Forelimb muscle (tissue), 1 donor: Measurements from ENCODE around the gene STT3A. TPM values are rescaled to one million over a fixed set of nuclear protein-coding genes. Genes with fewer than 3 reads are reported as not detected.

Source experiments
- DNase-seq: peaks from one replicate; pipeline ENCODE4 v3.0.0-alpha.2; 2013; ENCODE audit warnings: low read depth
- polyA plus RNA-seq: library from polyadenylated mRNA; unstranded; fragments of 120-200 nt; gene quantifications from one replicate; pipeline ENCODE4 v1.2.1, GENCODE V29; 2013; ENCODE audit not compliant: insufficient read length

The STT3A gene
- polyA plus RNA-seq, 1 donor, result 110 TPM

DNA sequence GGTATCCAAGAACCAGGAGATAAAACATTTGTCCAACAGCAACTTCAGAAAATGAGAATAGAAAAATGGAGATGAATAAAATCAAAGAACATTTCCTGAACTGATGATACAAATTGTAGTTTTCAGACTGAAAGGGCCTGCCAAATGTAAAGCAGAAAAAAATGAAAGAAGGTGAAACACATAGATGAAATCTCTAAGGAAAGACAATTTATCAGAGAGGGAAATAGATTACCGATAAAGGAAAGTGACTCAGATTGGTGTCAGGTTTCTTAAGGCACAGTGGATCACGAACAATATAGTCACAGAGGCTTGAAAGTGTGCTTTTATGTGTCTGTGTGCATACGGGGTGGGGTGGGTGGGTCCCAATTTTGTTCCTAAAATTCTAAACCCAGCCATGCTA is 4.1 kb upstream of the STT3A start:
- DNase-seq, result no peak

DNA sequence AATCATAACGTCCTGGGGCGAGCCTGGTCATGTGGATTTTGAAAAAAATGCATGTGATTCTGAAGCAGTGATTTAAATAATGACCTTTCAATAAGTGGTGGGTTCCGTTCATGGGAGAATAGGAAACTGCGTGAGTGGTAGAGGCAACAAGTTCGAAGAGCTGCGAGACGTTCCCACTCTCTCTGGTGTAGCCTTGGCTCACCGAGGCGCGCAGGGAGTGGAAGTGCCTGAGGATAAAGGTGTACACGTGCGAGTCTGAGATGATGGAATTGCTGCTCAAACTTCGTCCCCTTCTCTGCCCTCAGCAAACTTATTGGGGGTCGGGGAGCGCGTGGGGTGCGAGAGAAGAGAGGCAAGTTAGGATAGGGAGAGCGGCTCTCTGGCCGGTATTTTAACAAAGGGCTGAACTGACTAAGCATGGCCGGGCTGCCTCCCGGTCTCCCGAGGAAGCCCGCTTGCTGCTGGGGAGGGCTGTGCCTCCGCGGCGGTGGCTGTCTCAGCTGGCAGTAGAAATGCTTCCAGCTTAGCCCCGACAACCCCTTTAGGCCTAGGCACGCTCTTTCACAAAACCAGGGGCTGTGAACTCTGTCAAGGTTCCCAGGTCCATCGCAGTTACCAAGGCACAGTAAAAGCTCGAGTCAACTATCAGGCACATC is 875 bp upstream of the STT3A start:
- no peak for DNase-seq

DNA sequence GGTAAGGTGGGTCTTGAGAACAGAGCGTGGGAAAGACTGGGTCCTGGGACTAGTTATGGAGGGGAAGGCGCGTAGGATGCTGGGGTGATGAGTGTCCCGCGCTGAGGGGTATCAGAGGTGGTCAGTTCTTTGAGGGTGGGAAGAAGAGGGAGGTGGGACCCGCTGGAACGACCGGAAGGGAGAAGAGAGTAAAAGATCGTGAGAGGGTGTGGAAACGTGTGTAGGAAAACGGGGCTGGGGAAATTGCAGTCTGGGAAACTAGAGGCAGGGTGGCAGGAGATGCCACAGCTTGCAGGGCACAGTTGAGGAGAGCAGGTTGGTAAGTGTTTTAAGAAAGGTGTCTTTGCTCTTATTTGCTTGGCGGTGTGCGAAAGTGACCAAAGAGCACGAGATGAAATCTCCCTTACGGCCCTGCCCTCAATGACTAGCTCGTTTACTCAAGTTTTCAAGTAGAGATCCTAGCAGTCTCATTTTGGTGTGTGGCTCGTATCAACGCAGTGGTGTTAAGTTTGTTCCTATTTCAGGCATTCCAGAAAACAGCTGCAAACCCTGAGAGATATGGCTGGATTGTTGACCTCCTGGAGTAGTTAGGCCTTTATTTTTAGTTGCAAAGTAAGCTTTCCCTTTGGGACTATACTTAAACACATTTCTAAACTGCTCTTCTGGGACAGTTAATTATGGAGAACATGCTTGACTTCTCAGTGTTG is 615 bp downstream of the STT3A start:
- no peak for DNase-seq

DNA sequence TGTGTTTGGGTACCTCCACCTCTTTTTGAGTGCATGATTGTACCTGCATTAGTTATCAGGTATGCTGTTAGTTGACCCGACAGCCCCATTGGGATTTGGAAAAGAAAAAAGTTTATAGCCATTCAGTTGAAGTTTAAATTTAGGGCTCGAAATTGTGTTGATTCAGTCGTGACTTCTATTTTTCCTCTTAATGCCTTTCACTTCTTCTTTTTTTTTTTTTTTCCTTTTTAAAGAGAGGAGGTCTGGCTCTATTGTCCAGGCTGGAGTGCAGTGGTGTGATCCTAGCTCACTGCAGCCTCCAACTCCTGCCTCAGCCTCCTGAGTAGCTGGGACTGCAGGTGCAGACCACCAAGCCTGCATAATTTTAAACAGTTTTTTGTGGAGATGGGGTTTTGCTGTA is 2.3 kb downstream of the STT3A start:
- no peak for DNase-seq

DNA sequence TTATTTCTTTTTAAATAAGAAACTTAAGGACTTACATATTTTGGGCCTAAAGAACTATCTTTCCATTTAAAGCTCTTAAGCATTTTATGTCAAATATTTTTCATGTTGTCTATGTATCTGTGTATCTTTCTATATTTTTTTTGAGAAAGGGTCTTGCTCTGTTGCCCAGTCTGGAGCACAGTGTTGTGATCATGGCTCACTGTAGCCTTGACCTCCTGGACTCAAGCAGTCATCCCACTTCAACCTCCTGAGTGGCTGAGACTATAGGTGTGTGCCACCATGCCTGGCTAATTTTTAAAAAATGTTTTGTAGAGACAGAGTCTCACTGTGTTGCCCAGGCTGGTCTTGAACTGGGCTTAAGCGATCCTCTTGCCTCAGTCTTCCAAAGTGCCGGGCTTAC is 8.0 kb downstream of the STT3A start:
- no peak for DNase-seq

DNA sequence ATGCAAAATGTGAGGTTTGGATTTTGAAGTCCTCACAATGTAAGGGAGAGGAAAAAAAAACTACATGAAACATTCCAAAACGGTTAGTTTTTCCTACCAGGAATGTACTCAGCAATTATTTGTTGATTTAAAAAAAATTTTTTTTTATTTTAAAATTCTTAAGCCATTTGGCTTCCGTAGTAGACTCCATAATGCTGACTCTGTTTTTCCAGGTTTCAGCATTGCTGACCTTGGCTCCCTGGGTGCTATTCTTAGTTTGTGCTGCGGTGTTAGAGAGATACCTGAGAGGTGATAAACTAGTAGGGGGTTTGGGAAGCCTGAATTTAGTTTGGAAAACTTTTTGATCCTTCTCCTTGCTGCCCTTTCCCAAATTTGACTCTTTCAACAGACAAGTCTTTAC is 10.6 kb downstream of the STT3A start:
- no peak for DNase-seq

DNA sequence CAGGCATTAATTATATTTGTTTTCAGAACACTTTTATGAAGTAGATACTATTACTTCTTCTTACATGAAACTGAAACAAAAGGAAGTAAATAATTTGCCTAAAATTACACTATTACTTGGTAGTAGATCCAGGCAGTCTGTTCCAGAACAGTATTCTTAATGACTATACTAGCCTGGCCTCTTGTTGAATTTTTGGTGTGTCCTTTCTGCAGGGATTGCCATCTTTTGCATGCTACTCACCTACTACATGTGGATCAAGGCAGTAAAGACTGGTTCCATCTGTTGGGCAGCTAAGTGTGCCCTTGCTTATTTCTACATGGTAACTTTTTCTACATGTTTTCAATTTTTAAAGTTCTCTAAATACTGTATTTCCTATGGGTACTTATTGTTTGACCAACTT is 12.8 kb downstream of the STT3A start:
- DNase-seq, result no peak

DNA sequence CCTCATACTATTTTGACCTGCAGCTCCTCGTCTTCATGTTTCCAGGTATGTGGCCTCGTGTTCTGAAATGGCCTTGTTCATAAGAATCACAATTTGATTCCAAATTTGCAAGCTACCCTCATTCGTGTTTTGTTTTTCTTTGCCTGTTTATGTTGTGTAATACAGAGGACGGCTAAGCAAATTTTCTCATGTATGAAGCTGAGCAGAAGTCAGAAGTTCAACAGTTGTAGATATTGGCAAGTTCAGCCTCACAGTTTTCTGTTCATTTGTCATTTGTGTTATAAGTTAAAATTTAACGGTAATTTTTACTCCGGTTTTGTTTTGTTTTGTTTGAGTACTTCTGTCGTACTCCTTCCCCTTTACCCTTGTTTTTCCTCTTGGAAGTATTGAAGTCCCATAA is 16.9 kb downstream of the STT3A start:
- DNase-seq, result no peak

DNA sequence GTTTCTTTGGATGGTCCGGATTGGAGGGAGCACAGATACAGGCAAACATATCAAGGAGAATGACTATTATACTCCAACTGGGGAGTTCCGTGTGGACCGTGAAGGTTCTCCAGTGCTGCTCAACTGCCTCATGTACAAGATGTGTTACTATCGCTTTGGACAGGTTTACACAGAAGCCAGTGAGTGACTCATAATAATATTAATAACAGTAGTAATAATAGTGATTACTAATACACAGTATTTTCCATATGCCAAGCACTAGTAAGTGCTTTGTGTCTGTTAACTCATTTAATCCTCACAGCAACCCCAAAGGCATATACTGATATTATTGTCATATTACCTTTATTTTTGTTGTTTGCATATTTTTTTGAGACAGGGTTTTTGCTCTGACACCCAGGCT is 25.7 kb downstream of the STT3A start:
- no peak for DNase-seq

DNA sequence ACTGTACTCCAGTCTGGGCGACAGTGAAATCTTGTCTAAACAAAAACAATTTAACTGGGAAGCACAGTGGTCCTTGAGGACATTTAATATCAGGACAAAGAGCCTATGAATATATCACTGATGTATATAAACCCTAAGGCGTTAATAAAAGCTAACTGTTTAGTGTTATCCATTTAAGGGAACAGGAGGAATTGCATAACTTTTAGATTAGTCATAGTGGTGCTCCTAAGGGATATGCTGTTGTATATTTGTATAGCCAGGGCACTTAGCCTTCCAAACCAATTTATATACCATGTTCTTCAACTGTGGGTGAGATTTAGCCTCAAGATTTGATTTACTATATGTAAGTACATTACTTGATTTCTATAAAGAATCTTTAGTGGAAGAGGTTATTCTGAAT is 29.3 kb downstream of the STT3A start:
- DNase-seq, result no peak

DNA sequence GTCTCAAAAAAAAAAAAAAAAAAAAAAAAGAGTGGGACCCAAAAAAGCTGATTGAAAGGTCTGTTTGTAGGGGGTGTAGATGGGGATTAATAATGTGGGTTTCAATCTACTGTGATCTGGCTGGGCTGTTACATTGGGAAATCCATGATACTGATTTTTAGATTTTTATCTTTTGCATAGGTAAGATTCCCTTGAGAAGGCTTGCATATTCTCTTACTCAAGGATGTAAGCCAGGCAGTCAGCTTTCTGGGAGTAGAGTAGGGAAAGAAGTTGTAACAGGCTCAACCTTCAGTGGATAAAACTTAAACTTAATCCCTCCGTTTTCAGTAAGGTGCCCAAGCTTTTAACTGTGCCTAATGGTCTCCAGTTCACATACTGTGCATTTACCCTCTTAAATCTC is 30.4 kb downstream of the STT3A start:
- no peak for DNase-seq

DNA sequence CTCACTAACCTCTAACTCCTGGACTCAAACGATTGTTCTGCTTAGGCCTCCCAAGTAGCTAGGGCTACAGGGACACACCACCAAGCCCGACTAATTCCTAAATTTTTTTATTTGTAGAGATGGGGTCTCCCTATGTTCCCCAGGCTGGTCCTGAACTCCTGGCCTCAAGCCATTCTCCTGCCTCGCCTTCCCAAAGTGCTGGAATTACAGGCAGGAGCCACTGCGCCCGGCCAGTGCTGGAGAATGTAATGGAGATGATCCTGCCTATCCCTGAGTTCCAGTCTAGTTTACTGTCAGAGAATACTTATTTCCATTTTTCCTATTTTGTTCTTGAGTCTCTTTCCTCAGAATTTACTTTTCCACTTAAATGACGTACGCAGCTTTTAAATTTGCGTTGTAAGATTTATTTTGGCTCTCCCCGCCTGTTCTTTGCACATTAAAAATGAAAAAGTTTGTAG is 32.1 kb downstream of the STT3A start, which contains the start of gene CHEK1:
TSS of gene CHEK1 (plus strand) at position 408 of the 458 bp plus-strand sequence. CDS start 1,606 bp downstream, outside the sequence.
- DNase-seq, result no peak

DNA sequence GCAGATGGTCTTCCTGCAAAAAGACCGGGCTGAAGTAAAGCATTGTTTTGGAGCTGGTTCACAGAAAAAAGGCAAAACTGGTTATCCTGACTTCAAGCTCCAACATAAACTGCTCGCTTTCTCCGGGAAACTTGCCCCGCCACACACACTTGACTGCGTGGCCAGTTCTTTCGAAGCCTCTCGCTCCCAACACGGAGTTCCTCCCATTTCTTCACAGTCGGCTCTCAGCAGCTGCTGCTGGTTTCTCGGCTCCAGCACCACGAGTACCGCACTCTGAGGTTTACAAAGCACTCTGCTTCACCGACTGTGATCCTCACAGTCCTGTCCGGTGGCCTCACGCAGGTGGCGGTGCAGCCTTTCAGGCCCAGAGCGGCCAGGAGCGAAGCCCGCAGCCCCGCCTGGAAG is 32.6 kb downstream of the STT3A start:
- DNase-seq, result no peak

DNA sequence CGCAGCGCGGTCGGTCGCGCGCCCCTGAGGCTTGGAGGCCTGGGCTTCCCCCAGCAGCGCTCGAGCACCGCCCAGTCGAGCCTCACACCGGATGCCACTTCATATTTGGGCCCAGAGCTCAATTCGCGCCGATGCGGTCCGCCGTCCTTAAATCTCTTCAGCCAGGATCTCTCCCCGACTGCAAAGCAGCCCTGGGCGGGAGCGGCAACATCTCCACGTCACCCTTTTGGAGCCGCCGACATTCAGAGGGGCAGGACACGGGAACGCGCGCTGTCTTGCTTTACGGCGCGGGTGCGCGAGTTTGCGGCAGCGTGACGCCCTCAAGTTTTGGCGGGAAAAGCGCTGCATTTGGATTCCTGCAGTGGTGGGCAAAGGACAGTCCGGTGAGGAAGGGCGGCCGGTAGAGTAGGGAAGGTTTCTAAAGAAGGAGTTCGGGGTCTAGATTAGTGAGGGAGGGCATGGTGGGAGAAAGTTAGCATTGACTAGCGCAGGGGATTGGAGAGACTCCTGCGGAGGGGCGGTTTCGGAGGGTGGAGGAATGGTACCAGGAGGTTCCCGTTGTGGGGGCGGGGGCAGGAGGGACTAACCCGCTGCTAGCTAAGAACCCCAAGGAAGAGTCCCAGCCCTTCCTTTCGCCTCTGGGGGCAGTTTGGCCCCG is 33.1 kb downstream of the STT3A start:
- DNase-seq, result peak; percentile 71

DNA sequence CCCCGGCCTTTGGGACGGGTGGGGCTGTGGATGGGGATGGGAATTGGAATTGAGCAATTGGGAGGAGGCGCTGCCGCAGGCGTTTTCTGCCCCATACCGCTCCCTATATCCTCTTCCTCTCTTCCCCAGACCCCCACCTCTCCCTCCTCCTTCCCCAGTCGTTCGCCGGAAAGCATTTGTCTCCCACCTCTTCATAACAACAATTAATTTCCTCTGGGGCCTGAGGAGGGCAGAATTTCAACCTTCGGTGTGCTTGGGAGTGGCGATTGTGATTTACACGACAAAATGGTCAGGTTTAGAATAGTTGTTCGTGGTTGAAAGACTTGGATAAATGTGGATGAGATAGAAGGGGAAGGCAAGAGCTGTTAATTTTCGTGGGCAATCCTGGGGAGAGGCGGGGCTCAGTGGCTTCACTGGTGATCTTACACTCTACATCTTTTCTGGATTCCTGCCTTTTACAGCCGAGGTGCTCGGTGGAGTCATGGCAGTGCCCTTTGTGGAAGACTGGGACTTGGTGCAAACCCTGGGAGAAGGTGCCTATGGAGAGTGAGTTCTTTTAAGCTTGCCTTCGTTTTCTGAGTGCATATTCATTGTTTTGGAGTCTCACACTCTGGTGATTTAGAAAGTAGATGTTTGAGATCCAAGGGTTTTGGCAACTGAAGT is 33.8 kb downstream of the STT3A start:
- DNase-seq, result no peak

DNA sequence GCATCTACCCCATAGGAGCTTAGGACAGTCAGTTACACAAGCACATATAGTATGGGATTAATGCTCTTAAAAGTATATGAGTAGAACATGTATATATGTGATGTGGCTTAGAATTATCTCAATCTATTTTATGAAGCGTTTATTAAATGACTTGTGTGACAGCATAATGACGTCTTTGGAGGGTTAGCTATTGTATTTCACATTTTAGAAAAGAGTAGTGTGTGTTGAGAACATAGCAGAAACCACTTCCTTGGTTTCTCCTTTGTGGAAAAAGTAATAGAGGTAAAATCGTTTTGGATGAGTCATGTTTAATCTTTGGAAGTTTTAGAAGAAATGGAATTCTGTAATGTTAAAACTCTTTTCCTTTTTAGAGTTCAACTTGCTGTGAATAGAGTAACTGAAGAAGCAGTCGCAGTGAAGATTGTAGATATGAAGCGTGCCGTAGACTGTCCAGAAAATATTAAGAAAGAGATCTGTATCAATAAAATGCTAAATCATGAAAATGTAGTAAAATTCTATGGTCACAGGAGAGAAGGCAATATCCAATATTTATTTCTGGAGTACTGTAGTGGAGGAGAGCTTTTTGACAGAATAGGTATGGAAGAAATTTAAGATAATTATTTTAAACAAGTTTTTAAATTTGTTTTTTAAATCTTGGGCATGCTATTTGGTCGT is 34.7 kb downstream of the STT3A start:
- DNase-seq, result no peak

DNA sequence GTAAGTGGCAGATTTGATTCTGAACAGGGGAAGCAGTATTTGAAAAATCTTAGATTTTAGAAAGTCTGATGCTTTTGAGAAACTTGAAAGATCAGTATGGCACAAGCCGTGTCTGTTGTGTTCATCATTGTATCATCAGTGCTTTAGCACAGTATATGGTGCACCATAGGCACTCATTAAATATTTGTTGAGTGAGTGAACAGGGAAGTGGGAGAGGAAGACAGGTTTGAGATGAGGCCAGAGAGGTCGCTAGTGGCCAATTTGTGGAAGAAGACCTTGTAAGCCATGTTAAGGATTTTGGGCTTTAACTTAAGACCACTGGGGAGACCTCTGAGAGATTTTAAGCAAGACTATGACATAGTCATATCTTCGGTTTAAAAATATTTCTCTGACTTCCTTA is 45.2 kb downstream of the STT3A start:
- no peak for DNase-seq

DNA sequence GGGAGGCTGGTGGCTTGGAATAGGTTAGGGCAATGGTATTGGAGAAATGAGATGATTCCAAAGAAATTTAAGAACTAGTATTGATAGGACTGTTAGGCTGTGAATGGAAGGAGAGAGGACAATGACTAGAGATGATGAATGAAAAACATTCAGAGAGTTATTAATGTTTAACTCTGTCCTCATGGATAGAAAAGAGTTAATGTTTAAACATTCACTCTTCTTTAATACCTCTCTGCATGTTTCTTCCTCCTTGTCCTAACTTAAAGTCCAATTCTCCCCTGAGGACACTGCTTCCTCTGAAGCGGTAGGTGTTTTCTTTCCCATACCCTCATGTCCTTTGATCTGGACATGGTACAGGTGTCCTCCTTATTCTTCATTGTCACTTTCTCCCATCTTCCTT is 45.7 kb downstream of the STT3A start:
- DNase-seq, result no peak

DNA sequence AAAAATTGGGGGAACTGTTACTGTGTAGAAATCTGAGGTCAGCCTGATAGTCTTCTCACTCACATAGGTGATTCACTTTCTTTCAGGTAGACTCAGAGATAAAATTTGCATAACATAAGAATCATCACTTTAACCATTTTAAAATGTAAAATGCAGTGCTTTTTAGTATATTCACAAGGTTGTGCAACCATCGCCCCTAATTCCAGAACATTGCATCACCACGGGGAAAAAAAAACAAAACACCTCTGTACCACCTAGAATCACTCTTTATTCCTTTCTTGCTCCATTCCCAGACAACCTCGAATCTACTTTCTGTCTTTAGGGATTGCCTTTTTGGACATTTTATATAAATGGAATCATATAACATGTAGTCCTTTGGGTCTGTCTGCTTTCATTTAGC is 53.2 kb downstream of the STT3A start:
- no peak for DNase-seq

DNA sequence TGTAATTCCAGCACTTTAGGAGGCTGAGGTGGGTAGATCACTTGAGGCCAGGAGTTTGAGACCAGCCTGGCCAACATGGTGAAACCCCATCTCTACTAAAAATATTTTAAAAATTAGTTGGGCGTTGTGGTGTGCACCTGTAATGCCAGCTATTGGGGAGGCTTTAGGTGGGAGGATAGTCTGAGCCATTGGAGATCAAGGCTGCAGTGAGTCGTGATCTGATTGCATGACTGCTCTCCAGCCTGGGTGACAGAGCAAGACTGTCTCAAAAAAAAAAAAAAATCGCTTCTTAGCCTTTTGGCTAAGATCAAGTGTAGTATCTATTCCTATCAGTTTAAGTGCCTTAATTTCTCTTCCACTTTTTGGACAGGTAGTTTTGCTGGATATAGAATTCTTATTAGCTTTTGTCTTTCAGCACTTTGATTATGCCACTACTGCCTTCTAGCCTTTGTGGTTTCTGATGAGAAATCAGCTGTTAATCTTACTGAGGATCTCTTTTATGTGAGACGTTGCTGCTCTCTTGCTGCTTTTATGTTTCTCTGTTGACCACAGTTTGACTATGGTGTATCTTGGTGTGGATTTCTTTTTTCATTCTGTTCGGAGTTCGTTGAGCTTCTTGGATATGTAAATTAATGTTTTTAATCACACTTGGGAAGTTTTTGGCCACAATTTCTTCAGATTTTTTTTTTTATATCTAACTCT is 57.0 kb downstream of the STT3A start:
- no peak for DNase-seq

DNA sequence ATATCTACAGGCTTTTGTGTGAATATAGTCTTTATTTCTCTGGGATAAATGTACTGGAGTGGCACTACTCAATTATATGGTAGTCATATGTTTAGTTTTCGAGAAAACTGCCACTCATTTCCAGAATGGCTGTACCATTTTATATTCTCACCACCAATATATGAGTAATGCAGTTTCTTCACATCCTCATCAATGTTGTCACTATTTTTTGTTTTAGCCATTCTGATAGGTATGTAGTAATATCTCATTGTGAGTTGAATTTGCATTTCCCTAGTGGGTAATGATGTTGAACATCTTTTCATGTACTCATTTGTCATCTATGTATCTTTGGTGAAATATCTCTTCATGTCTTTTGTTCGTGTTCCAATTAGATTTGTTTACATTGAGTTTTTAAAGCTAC is 70.0 kb downstream of the STT3A start:
- no peak for DNase-seq
